A549 treated with dexamethasone at 1 μM for 4 hours (cell line): ENCODE results near the gene CCDC201. TPM values are rescaled to one million over a fixed set of nuclear protein-coding genes. Genes with fewer than 3 reads are reported as not detected.

Source experiments
- total RNA-seq: library from RNA; stranded (reverse); fragments of 200-300 nt; extraction: Qiagen RNA extraction; gene quantifications from 5 replicates; pipeline ENCODE4 v1.2.3, GENCODE V29; 2022

CCDC201 gene, protein sequence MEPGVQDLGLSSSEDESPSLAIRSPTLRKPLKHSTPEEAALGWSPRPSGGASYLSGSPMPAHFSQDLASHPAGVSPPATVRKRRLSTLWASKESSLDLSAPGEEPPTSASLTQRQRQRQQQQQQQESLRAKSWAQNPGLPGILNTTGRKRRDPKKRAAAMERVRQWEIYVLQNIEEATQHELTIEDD
- not detected in 5 replicates for total RNA-seq

DNA sequence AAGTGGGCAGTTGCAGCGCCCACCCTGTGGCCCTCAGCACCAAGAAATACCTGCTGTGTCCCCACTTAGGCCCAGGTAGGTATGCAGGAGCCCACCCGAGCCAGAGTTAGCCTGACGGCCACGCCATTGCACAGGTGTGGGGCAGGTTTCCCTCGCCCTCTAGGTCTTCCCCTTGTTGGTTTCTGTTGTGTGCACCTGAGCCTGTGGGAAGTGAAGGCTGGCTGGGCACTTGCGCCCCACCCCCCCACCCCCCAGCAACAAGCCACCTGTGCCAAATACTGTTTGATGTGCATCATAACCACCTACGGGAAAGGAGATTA, at the start of gene CCDC201:
Gene CCDC201 (minus strand): TSS at position 48 of the 320 bp plus-strand sequence. CDS start 75 bp downstream, outside the sequence.

DNA sequence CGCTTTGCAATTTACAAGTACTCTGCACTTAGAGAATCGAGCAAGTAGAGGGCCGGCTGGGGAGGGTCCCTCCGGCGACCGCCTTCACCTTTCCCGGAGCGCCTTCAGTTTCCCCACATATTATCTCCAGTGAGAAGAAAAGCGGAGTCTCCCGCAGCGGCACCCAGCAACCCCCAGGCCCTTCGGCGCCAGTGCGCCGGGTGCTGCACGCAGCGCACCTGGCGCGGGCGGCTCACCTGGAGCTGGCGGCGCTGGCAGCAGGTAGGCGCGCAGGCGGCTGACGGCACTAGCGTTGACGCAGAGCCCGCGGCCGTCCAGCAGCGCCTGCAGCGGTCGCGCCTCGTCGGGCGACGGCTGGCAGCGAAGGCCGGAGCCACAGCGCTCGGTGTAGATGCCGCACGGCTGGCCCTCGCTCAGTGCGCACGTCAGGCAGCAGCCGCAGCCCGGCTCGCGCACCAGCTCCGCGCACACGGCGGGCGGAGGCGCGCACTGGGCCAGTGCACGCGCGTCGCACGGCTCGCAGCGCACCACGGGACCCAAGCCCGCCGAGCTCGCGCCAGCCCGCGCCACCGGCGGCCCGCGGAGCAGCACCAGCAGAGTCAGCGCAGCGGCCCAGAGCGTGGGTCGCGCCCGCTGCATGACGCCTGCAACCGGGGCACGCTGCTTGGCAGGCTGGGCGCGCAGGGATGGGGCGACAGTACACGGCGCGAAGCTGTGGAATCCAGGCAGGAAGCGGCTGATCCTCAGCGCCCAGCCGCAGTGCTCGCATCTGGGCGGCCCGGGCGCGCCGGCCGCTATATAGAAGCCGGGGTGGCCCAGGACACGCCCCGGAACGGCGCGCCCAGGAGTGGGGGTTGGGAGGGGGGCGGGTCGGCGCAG, 47.9 kb upstream of the CCDC201 start, which contains the start of gene IGFBP3:
Gene IGFBP3 (minus strand): TSS at position 771 of the 879 bp plus-strand sequence. CDS start 132 bp downstream, at position 639.

DNA sequence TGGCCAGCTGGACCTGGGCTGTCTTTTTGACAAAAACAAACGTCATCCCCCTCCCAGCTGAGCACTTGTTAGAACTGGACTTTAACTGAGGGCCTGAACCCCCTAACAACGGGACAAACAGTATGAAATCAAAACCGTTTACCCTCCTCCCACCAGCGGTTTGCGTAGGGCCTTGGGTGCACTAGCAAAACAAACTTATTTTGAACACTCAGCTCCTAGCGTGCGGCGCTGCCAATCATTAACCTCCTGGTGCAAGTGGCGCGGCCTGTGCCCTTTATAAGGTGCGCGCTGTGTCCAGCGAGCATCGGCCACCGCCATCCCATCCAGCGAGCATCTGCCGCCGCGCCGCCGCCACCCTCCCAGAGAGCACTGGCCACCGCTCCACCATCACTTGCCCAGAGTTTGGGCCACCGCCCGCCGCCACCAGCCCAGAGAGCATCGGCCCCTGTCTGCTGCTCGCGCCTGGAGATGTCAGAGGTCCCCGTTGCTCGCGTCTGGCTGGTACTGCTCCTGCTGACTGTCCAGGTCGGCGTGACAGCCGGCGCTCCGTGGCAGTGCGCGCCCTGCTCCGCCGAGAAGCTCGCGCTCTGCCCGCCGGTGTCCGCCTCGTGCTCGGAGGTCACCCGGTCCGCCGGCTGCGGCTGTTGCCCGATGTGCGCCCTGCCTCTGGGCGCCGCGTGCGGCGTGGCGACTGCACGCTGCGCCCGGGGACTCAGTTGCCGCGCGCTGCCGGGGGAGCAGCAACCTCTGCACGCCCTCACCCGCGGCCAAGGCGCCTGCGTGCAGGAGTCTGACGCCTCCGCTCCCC, 15.5 kb upstream of the CCDC201 start, which contains the start of gene IGFBP1:
Gene IGFBP1 (plus strand): TSS at position 304 of the 808 bp plus-strand sequence. CDS start 165 bp downstream, at position 469.

Other genes with a start within 250 kb of the CCDC201 start
- gene IGFBP1, start 15.4 kb upstream of the CCDC201 start, total RNA-seq = 53.7 to 72.9 TPM (median 66.2 TPM) in 5 replicates
- 119 to 192 TPM (median 156 TPM) in 5 replicates for gene IGFBP3, start 48.2 kb upstream of the CCDC201 start, total RNA-seq